ENCODE data around the gene SERPINB13. TPM values are rescaled to one million over a fixed set of nuclear protein-coding genes. Genes with fewer than 3 reads are reported as not detected.

Gene SERPINB13
- polyA plus RNA-seq, 1 donor from 2014 or later = not detected

- Histone ChIP-seq H2AFZ (ENCODE audit: low read depth, low read length) (no peak overlapping the region), H3K27me3 (ENCODE audit: insufficient read depth, low read depth, low read length) (no peaks in the 10 kb centered on the region), H3K9ac (ENCODE audit: low read length) (no peak overlapping the region), H3K79me2 (replicated peaks; ENCODE audit: insufficient read depth, low read length) (no peaks in the 10 kb centered on the region), H3K9me3 (ENCODE audit: low read length) (no peaks in the 10 kb centered on the region), H3K4me3 (ENCODE audit: low read length) (no peak overlapping the region), H3K9me2 (ENCODE audit: insufficient read depth, low read length) (no peaks in the 10 kb centered on the region), H3K4me2 (ENCODE audit: low read length) (no peak overlapping the region), H3K36me3 (ENCODE audit: insufficient read depth, low read length) (no peaks in the 10 kb centered on the region), H3K27ac (ENCODE audit: low read length) (no peak overlapping the region), H4K20me1 (ENCODE audit: insufficient read depth) (no peaks in the 10 kb centered on the region), H3F3A (ENCODE audit: insufficient read depth, low read length, poor library complexity, severe bottlenecking) (no peaks in the 10 kb centered on the region)
- TF ChIP-seq EP300 (conservative IDR thresholded peaks at IDR 0.05; ENCODE audit: poor library complexity, severe bottlenecking) (no peak), MXI1 (conservative IDR thresholded peaks at IDR 0.05; ENCODE audit: poor library complexity, severe bottlenecking) (no peak)
- TF ChIP-seq, protein P1, sequence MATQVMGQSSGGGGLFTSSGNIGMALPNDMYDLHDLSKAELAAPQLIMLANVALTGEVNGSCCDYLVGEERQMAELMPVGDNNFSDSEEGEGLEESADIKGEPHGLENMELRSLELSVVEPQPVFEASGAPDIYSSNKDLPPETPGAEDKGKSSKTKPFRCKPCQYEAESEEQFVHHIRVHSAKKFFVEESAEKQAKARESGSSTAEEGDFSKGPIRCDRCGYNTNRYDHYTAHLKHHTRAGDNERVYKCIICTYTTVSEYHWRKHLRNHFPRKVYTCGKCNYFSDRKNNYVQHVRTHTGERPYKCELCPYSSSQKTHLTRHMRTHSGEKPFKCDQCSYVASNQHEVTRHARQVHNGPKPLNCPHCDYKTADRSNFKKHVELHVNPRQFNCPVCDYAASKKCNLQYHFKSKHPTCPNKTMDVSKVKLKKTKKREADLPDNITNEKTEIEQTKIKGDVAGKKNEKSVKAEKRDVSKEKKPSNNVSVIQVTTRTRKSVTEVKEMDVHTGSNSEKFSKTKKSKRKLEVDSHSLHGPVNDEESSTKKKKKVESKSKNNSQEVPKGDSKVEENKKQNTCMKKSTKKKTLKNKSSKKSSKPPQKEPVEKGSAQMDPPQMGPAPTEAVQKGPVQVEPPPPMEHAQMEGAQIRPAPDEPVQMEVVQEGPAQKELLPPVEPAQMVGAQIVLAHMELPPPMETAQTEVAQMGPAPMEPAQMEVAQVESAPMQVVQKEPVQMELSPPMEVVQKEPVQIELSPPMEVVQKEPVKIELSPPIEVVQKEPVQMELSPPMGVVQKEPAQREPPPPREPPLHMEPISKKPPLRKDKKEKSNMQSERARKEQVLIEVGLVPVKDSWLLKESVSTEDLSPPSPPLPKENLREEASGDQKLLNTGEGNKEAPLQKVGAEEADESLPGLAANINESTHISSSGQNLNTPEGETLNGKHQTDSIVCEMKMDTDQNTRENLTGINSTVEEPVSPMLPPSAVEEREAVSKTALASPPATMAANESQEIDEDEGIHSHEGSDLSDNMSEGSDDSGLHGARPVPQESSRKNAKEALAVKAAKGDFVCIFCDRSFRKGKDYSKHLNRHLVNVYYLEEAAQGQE (IDR thresholded peaks at IDR 0.05; ENCODE audit: borderline replicate concordance) = no peak
- TF ChIP-seq, protein P2, sequence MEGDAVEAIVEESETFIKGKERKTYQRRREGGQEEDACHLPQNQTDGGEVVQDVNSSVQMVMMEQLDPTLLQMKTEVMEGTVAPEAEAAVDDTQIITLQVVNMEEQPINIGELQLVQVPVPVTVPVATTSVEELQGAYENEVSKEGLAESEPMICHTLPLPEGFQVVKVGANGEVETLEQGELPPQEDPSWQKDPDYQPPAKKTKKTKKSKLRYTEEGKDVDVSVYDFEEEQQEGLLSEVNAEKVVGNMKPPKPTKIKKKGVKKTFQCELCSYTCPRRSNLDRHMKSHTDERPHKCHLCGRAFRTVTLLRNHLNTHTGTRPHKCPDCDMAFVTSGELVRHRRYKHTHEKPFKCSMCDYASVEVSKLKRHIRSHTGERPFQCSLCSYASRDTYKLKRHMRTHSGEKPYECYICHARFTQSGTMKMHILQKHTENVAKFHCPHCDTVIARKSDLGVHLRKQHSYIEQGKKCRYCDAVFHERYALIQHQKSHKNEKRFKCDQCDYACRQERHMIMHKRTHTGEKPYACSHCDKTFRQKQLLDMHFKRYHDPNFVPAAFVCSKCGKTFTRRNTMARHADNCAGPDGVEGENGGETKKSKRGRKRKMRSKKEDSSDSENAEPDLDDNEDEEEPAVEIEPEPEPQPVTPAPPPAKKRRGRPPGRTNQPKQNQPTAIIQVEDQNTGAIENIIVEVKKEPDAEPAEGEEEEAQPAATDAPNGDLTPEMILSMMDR (IDR thresholded peaks at IDR 0.05; ENCODE audit: poor library complexity, severe bottlenecking) = no peak
Observed at GRCh38 chr18:63592471-63592870, 5.3 kb downstream of the SERPINB13 start.

GRCh38 chr18:63596964-63597363, 9.8 kb downstream of the SERPINB13 start:
- Histone ChIP-seq H3K27ac (ENCODE audit: low read length) (no peak overlapping the region), H4K20me1 (ENCODE audit: insufficient read depth) (no peaks in the 10 kb centered on the region), H2AFZ (ENCODE audit: low read depth, low read length) (no peak overlapping the region), H3K9ac (ENCODE audit: low read length) (no peak overlapping the region), H3K9me3 (ENCODE audit: low read length) (no peaks in the 10 kb centered on the region), H3K4me2 (ENCODE audit: low read length) (no peak overlapping the region), H3F3A (ENCODE audit: insufficient read depth, low read length, poor library complexity, severe bottlenecking) (no peaks in the 10 kb centered on the region), H3K4me3 (ENCODE audit: low read length) (no peak overlapping the region), H3K36me3 (ENCODE audit: insufficient read depth, low read length) (no peaks in the 10 kb centered on the region), H3K79me2 (replicated peaks; ENCODE audit: insufficient read depth, low read length) (no peaks in the 10 kb centered on the region), H3K27me3 (ENCODE audit: insufficient read depth, low read depth, low read length) (no peaks in the 10 kb centered on the region), H3K9me2 (ENCODE audit: insufficient read depth, low read length) (no peaks in the 10 kb centered on the region)
- TF ChIP-seq RAD21 (conservative IDR thresholded peaks at IDR 0.05) (no peak), EP300 (conservative IDR thresholded peaks at IDR 0.05; ENCODE audit: poor library complexity, severe bottlenecking) (no peak), POLR2AphosphoS5 (IDR thresholded peaks at IDR 0.05) (no peak), SMC3 (conservative IDR thresholded peaks at IDR 0.05; ENCODE audit: poor library complexity) (no peak), MXI1 (conservative IDR thresholded peaks at IDR 0.05; ENCODE audit: poor library complexity, severe bottlenecking) (no peak), EZH2 (IDR thresholded peaks at IDR 0.05; ENCODE audit: borderline replicate concordance, insufficient read depth, low read length, poor library complexity, severe bottlenecking) (no peak), TAF1 (IDR thresholded peaks at IDR 0.05; ENCODE audit: low read depth) (no peak)
- TF ChIP-seq, protein P2 (IDR thresholded peaks at IDR 0.05; ENCODE audit: poor library complexity, severe bottlenecking) = no peak
- TF ChIP-seq, protein P1 (IDR thresholded peaks at IDR 0.05; ENCODE audit: borderline replicate concordance) = no peak
